ENCODE data around the gene OTOGL.
"Not testable (repeated sequence)": the region's sequence is repeated elsewhere in the genome, so short reads cannot be mapped to it uniquely, and the experiment has no call there.

The OTOGL gene

DNA sequence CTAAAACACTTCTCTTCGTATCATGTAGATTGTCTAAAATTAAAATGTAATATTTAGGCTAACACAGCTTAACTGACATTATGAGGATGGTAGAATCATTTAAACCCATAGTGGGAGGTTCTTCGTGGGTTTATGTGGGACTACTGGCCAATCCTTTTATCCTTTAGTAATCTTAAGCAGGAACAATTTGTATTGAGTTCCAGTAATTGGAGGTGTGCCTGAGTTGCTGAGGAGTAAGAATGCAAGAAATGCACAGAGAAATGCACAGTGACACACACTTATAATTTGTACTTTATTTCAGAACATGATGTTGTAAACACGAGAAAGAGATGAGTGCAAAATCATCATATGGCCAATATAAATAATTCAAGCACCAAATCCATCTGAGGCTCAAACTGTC lies 22.3 kb downstream of the OTOGL start:
- no peak overlapping the region for H3K4me3 ChIP-seq (ENCODE audit: low read length)
- TF ChIP-seq, protein P1, sequence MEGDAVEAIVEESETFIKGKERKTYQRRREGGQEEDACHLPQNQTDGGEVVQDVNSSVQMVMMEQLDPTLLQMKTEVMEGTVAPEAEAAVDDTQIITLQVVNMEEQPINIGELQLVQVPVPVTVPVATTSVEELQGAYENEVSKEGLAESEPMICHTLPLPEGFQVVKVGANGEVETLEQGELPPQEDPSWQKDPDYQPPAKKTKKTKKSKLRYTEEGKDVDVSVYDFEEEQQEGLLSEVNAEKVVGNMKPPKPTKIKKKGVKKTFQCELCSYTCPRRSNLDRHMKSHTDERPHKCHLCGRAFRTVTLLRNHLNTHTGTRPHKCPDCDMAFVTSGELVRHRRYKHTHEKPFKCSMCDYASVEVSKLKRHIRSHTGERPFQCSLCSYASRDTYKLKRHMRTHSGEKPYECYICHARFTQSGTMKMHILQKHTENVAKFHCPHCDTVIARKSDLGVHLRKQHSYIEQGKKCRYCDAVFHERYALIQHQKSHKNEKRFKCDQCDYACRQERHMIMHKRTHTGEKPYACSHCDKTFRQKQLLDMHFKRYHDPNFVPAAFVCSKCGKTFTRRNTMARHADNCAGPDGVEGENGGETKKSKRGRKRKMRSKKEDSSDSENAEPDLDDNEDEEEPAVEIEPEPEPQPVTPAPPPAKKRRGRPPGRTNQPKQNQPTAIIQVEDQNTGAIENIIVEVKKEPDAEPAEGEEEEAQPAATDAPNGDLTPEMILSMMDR (conservative IDR thresholded peaks at IDR 0.05; ENCODE audit: low read depth, low read length) = no peak
- peak; percentile 10 for DNase-seq (ENCODE audit: low read depth)

DNA sequence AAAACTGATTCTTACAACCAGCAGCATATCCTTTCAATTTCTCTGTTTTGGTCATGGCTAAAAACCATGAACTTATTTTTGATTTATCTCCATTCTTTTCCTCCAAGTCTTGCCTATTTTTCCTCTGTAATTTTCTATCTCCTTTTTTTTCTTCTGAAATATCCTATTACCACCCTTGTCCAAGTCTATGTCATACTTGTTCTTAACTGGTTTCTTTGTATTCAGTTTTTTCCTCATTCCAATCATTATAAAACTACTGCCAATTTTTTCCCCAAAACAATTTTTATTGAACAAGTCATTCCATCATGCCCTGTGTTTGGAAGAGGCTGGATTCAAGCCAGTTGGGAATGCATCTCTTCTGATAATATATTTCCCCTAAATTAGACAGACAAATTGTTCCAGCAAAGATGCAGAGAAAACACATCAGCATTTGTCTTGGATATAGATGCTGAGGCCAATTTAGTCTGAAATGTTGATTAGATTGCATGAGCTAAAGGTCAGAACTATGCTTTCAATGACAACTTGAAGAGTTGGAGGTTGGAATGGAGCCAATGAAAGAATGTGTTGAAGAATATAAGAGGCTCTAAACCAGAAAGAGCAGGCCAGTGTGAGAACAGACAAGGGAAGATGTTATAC lies 30.7 kb downstream of the OTOGL start:
- DNase-seq (ENCODE audit: low read depth) = no peak
- H3K4me3 ChIP-seq (ENCODE audit: low read length) = no peak overlapping the region
- TF ChIP-seq, protein P1 (conservative IDR thresholded peaks at IDR 0.05; ENCODE audit: low read depth, low read length) = no peak

DNA sequence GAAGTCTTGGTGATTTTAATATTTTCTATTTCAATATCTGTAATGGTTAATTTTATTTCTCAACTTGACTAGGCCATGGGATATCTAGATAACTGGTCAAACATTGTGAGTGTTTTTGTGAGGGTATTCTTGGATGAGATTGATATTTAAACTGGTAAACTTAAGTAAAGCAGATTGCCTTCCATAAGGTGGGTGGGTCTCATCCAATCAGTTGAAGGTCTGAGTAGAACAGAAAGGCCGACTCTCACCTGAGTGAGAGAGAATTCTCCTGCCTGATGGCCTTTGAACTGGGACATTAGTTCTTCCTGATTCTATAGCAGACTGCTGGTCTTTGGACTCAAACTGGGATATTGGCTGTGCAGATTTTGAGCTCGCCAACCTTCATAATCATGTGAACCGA lies 36.3 kb downstream of the OTOGL start:
- TF ChIP-seq, protein P1 (conservative IDR thresholded peaks at IDR 0.05; ENCODE audit: low read depth, low read length) = no peak
- DNase-seq (ENCODE audit: low read depth) = no peak
- H3K4me3 ChIP-seq (ENCODE audit: low read length) = no peak overlapping the region

DNA sequence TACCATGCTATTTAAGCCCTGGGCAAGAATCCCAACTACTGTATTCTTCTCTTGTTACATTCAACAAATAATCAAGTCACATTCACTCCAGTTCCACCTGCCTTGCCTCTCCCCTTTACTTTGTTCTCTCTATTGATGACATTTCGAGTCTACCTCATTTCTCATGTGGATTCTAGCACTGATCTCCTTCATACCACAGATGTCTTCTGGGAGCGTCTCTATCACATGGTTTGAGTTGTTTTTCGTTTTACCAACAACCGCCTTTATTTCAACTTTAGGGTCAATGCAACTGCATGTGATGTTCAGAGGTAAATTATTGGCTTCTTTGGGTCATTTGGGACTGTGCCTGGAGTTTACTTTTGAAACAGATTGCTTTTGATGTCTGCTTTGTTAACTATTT lies 40.7 kb downstream of the OTOGL start:
- no peak for DNase-seq (ENCODE audit: low read depth)
- TF ChIP-seq, protein P1 (conservative IDR thresholded peaks at IDR 0.05; ENCODE audit: low read depth, low read length) = no peak
- no peak overlapping the region for H3K4me3 ChIP-seq (ENCODE audit: low read length)

DNA sequence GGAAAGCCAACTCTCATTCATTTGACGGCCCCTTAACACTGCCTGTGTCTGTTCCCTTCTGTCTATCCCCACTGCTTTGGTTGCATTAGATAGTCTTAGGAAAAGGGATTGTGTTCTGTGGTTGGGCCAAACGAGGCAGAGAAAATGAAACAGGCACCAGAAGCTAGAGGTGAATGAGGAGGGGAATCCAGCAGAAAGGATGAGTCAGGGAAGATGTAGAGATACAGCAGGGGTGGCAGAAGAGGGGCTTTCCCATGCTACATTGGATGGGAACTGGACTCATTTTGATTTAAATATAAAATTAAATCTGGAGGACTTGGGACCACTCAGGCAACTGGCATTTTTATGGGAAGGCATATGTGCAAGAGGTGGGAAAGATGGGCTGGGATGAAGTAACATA lies 43.3 kb downstream of the OTOGL start:
- DNase-seq (ENCODE audit: low read depth) = no peak
- H3K4me3 ChIP-seq (ENCODE audit: low read length) = no peak overlapping the region
- TF ChIP-seq, protein P1 (conservative IDR thresholded peaks at IDR 0.05; ENCODE audit: low read depth, low read length) = no peak

DNA sequence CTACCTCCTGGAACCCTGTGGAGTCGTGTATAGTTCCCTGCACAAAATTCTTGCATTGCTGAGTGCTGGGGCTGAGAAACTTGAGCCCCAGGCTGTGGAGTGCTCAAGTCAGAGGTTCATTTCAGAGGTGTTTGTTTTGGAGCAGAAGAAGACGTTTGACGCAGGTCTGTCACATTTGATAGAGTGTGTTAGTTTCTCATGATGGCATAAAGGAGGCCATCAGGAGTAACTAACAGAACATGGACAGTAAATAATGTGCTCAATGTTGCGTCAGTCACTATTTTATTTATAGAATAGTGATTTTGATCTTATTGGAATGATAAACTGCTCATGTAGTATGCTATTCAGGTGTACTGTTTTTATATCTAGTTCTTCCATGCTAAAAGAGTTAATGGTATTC lies 44.2 kb downstream of the OTOGL start:
- DNase-seq (ENCODE audit: low read depth) = no peak
- H3K4me3 ChIP-seq (ENCODE audit: low read length) = no peak overlapping the region
- TF ChIP-seq, protein P1 (conservative IDR thresholded peaks at IDR 0.05; ENCODE audit: low read depth, low read length) = no peak

DNA sequence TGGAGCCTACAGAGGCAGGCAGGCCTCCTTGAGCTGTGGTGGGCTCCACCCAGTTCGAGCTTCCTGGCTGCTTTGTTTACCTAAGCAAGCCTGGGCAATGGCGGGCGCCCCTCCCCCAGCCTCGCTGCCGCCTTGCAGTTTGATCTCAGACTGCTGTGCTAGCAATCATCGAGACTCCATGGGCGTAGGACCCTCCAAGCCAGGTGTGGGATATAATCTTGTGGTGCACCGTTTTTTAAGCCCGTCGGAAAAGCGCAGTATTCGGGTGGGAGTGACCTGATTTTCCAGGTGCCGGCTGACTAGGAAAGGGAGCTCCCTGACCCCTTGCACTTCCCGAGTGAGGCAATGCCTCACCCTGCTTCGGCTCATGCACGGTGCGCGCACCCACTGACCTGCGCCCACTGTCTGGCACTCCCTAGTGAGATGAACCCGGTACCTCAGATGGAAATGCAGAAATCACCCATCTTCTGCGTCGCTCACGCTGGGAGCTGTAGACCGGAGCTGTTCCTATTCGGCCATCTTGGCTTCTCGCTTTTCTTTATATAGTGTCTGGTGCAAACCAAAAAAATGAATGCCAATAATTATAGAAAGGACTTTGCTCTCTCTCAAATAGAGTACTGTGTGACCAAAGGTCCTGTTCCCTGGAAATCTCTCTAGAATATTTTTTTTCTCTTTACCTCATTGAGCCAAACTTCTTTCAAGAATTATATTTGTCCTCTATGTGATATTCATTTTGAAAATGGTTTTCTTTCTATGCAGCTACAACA lies 50.4 kb downstream of the OTOGL start:
- not testable (repeated sequence) for DNase-seq (ENCODE audit: low read depth)

More for the DNA sequence above, 50.4 kb downstream of the OTOGL start:
- H3K4me3 ChIP-seq (ENCODE audit: low read length) = not testable (repeated sequence)

All from retinal pigment epithelial cell (primary cell).